HepG2 (cell line): ENCODE data around the gene GLOD4. TPM values are rescaled to one million over a fixed set of nuclear protein-coding genes. Genes with fewer than 3 reads are reported as not detected.

Source experiments
- ATAC-seq: fragments of 200-7000 bp; cut with Tn5 transposase; 3 replicates; pipeline ENCODE4 v1.9.1; 2020; ENCODE audit warnings: mild to moderate bottlenecking, moderate library complexity
- BruUV-seq: library from RNA; stranded (reverse); fragments of 400-500 nt; replicated peaks from 2 replicates; lab custom pipeline; 2021; lab: Mats Ljungman, UMichigan
- CTCF ChIA-PET: fragments of 300-600 bp; formaldehyde crosslinking; extraction: SDS; loops from one replicate; lab custom pipeline; 2021; ENCODE audit warnings: low total read pairs, inconsistent platforms, low intra/inter-chr PET ratio; lab: Yijun Ruan, JAX
- POLR2A ChIA-PET: fragments of 350-600 bp; sonication (Branson Sonifier 250); formaldehyde crosslinking; loops from one replicate; lab custom pipeline; 2020; ENCODE audit warnings: antibody characterized with exemption, inconsistent platforms; lab: Yijun Ruan, JAX
- DNase-seq: peaks from one replicate; pipeline ENCODE4 v3.0.0-alpha.2; 2015; ENCODE audit warnings: low spot score
- FAIRE-seq: peaks from 3 replicates; lab custom pipeline; 2011; peaks lifted over from hg19 to GRCh38; lab: Jason Lieb, UNC
- H2AFZ ChIP-seq: one replicate; pipeline ENCODE4 v1.6.1; 2011; ENCODE audit warnings: low read length, inconsistent platforms
- H3K27ac ChIP-seq: fragments of 300-600 bp; 3 replicates; pipeline ENCODE4 v1.8.0; 2011; ENCODE audit warnings: mixed run types, mild to moderate bottlenecking, mixed read lengths, low read length, inconsistent platforms; ENCODE audit not compliant: insufficient read depth; ENCODE audit errors: extremely low read length
- H3K27me3 ChIP-seq, 2 experiments: fragments of 200-600 bp in 1 of 2; 2 replicates in 1 of 2; 3 replicates in 1 of 2; pipeline versions ENCODE4 v1.6.0 to v1.8.0; 2011; ENCODE audit warnings: low read length in 2 of 2, mild to moderate bottlenecking in 2 of 2, moderate library complexity in 2 of 2, inconsistent platforms in 1 of 2; ENCODE audit not compliant: insufficient read depth in 2 of 2, control insufficient read depth in 1 of 2
- H3K36me3 ChIP-seq, 2 experiments: fragments of 200-600 bp in 1 of 2; replicated peaks in 1 of 2; 2 replicates in 1 of 2; 3 replicates in 1 of 2; pipeline versions ENCODE4 v1.5.1 to v1.8.0; 2011; ENCODE audit warnings: low read length in 2 of 2, inconsistent platforms in 1 of 2; ENCODE audit not compliant: insufficient read depth in 2 of 2, control insufficient read depth in 1 of 2
- H3K4me1 ChIP-seq: 2 replicates; pipeline ENCODE4 v1.5.1; 2012; ENCODE audit warnings: low read length, inconsistent platforms; ENCODE audit not compliant: insufficient read depth
- H3K4me2 ChIP-seq: 2 replicates; pipeline ENCODE4 v1.6.0; 2011; ENCODE audit warnings: low read depth, low read length, inconsistent platforms
- H3K4me3 ChIP-seq, 3 experiments: fragments of 200-600 bp in 1 of 3; sonication (generic), shearing (Covaris generic) in 1 of 3; replicated peaks in 1 of 3; 2 replicates each; pipeline ENCODE4 v1.5.1; 2011 to 2016; ENCODE audit warnings: low read length in 3 of 3, inconsistent platforms in 2 of 3, low read depth in 2 of 3, mild to moderate bottlenecking in 2 of 3, control low read depth in 1 of 3, mixed read lengths in 1 of 3; ENCODE audit not compliant: insufficient read depth in 1 of 3
- H3K79me2 ChIP-seq: one replicate; pipeline ENCODE4 v1.6.1; 2011; ENCODE audit warnings: low read length, inconsistent platforms; ENCODE audit not compliant: insufficient read depth
- H3K9ac ChIP-seq: 2 replicates; pipeline ENCODE4 v1.6.0; 2011; ENCODE audit warnings: mild to moderate bottlenecking, low read depth, low read length, inconsistent platforms; ENCODE audit not compliant: insufficient read depth
- H3K9me3 ChIP-seq: 2 replicates; pipeline ENCODE4 v1.5.1; 2012; ENCODE audit warnings: mild to moderate bottlenecking, low read length
- H4K20me1 ChIP-seq: 2 replicates; pipeline ENCODE4 v1.6.0; 2011; ENCODE audit warnings: inconsistent platforms, mild to moderate bottlenecking, low read length, moderate library complexity; ENCODE audit not compliant: insufficient read depth
- AGO2 ChIP-seq: fragments of 200-400 bp; formaldehyde crosslinking; optimal IDR thresholded peaks from 2 replicates; pipeline ENCODE3; 2017; ENCODE audit warnings: mild to moderate bottlenecking, low read depth, low read length, moderate library complexity
- FOXK2 ChIP-seq: fragments of 450-650 bp; IDR thresholded peaks from 2 replicates; pipeline ENCODE4 v1.6.1; 2016
- GTF3A ChIP-seq: sonication (generic); formaldehyde crosslinking; conservative IDR thresholded peaks from 2 replicates; pipeline ENCODE4 v1.4.0; 2020; ENCODE audit warnings: mild to moderate bottlenecking, missing genetic modification reagents
- POLR2A ChIP-seq, 2 experiments: IDR thresholded peaks; 2 replicates each; pipeline ENCODE4 v1.6.1; 2011; ENCODE audit warnings: low read depth in 2 of 2, low read length in 2 of 2, mild to moderate bottlenecking in 1 of 2, moderate library complexity in 1 of 2; ENCODE audit not compliant: insufficient read depth in 1 of 2
- RAD21 ChIP-seq: fragments of 450-650 bp; formaldehyde crosslinking; IDR thresholded peaks from 2 replicates; pipeline ENCODE4 v1.5.0; 2020; ENCODE audit warnings: mild to moderate bottlenecking
- ZNF329 ChIP-seq: sonication (generic); formaldehyde crosslinking; IDR thresholded peaks from 2 replicates; pipeline ENCODE4 v1.9.0; 2021; ENCODE audit warnings: low read depth, mild to moderate bottlenecking, missing genetic modification reagents
- WGBS: methylation state at CpG from one replicate; pipeline ENCODE4 v1.1.6; 2017; ENCODE audit warnings: low lambda C conversion rate; 5-methylcytosine and 5-hydroxymethylcytosine counted together
- in situ Hi-C: cut with HindIII; loops from 2 replicates; pipeline ENCODE4 v1.10.0; 2017; ENCODE audit warnings: low pct_unique_long_range_greater_than_20kb; ENCODE audit not compliant: extremely low pct_ligation_motif_present
- intact Hi-C: fragments of 100-400 bp; cut with micrococcal nuclease; formaldehyde crosslinking; loops from one replicate; pipeline ENCODE4 v1.10.0; 2022; ENCODE audit not compliant: unreplicated experiment
- polyA plus RNA-seq, 8 experiments: library from polyadenylated mRNA; depleted of rRNA in 3 of 8; stranded (reverse) in 7 of 8; unstranded in 1 of 8; fragments of >200 nt; fragmentation: Illumina TruSeq in 4 of 8; extraction: Trizol in 4 of 8; gene quantifications; 2 replicates each; pipeline versions ENCODE4 v1.2.1 to v1.2.3, GENCODE V29; 2011 to 2016; ENCODE audit warnings: low read depth in 4 of 8, missing spikeins in 1 of 8, mixed read lengths in 1 of 8; ENCODE audit not compliant: insufficient read depth in 1 of 8
- total RNA-seq, 5 experiments: library from RNA; depleted of rRNA; stranded (reverse); fragments of >200 nt; fragmentation: Illumina TruSeq; extraction: Trizol; gene quantifications; 2 replicates each; pipeline ENCODE4 v1.2.3, GENCODE V29; 2016; ENCODE audit warnings: low read depth in 1 of 5

The GLOD4 gene
- total and polyA plus RNA-seq, 2 of the 13 experiments (the other 11 are each of a cell fraction or from before 2014, with no cell fraction given), result 53.7 to 87.8 TPM

GRCh38 chr17:792277-792676 lies 10.2 kb upstream of the GLOD4 start:
- no peak for ATAC-seq
- Histone ChIP-seq H4K20me1 (no peaks in the 10 kb centered on the region), H3K9me3 (no peaks in the 10 kb centered on the region), H3K36me3 (peaks cover 19 to 41% of the 10 kb centered on the region in 2 experiments; a peak in 4 of 5 replicates), H3K4me3 (no peak overlapping the region), H3K4me2 (no peak overlapping the region), H3K27ac (no peak overlapping the region), H2AFZ (no peak overlapping the region), H3K79me2 (no peaks in the 10 kb centered on the region), H3K27me3 (no peaks in the 10 kb centered on the region), H3K9ac (no peak overlapping the region), H3K4me1 (no peaks in the 10 kb centered on the region)
- POLR2A ChIA-PET, result interaction anchor here (0.9 kb wide), 1 partner anchor 10 kb away, joined by 4 read pairs; the partner anchor contains the start of genes GLOD4 and MRM3
- no peak for DNase-seq
- no peak for FAIRE-seq
- BruUV-seq, result no TSS peak
- 92% methylated on average over 9 of the region's 9 CpGs for WGBS
- in situ Hi-C loops, result no loop called here
- intact Hi-C loops, result no loop called here
- TF ChIP-seq ZNF329 (CRISPR knock-in tag) (no peak), POLR2A (IDR thresholded peaks at IDR 0.05; ENCODE audit: insufficient read depth in 1 of 2, low read depth in 2 of 2, low read length in 2 of 2) (0 out of 4 replicates have a peak, but pooled peaks of 1 of the 2 experiments have one; percentile 18)
- CTCF ChIA-PET, result no interaction called here

GRCh38 chr17:791829-792228 lies 9.7 kb upstream of the GLOD4 start:
- intact Hi-C loops (no loop called here), in situ Hi-C loops (no loop called here)
- H3K36me3 ChIP-seq, result peaks cover 19 to 41% of the 10 kb centered on the region in 2 experiments; a peak in 4 of 5 replicates
- H3K4me3 ChIP-seq, result no peak overlapping the region
- TF ChIP-seq AGO2 (peak; percentile 62), RAD21 (CRISPR knock-in tag) (no peak), GTF3A (no peak), FOXK2 (no peak)
- TF ChIP-seq, all 625 proteins: peak for 1
- TSS peak; percentile 25 for BruUV-seq
- no peak for ATAC-seq
- POLR2A ChIA-PET, result interaction anchor here (0.9 kb wide), 1 partner anchor 10 kb away, joined by 4 read pairs; the partner anchor contains the start of genes GLOD4 and MRM3
- no peak for DNase-seq
- 96% methylated on average over 19 of the region's 19 CpGs for WGBS
- no peak overlapping the region for H3K27ac ChIP-seq
- H3K9me3 ChIP-seq, result no peaks in the 10 kb centered on the region
- H2AFZ ChIP-seq, result no peak overlapping the region
- H3K4me2 ChIP-seq, result no peak overlapping the region
- CTCF ChIA-PET, result no interaction called here
- no peaks in the 10 kb centered on the region for H3K4me1 ChIP-seq
- H3K9ac ChIP-seq, result no peak overlapping the region
- no peak for FAIRE-seq
- no peaks in the 10 kb centered on the region for H3K27me3 ChIP-seq
- H3K79me2 ChIP-seq, result no peaks in the 10 kb centered on the region
- no peaks in the 10 kb centered on the region for H4K20me1 ChIP-seq
